IMR-90 (cell line): ENCODE measurements around the gene MEIS2. TPM values are rescaled to one million over a fixed set of nuclear protein-coding genes. Genes with fewer than 3 reads are reported as not detected.
A peak's percentile ranks its signal among the peaks of the same experiment; 100 is the strongest.

ENCODE experiments used
- ATAC-seq: fragments of 200-7000 bp; cut with Tn5 transposase; 2 replicates; pipeline ENCODE4 v1.9.1; 2020; ENCODE audit warnings: low read depth, mild to moderate bottlenecking, moderate library complexity
- BruUV-seq: library from RNA; stranded (reverse); fragments of 400-500 nt; replicated peaks from 2 replicates; lab custom pipeline; 2021; lab: Mats Ljungman, UMichigan
- CTCF ChIA-PET: fragments of 300-600 bp; formaldehyde crosslinking; extraction: SDS; loops from one replicate; lab custom pipeline; 2021; ENCODE audit warnings: antibody characterized with exemption; lab: Yijun Ruan, JAX
- POLR2A ChIA-PET: fragments of 300-600 bp; sonication (Branson Sonifier 250); formaldehyde crosslinking; loops from one replicate; lab custom pipeline; 2022; ENCODE audit warnings: antibody characterized with exemption; ENCODE audit not compliant: unreplicated experiment; lab: Charles Lee
- DNase-seq: peaks from one replicate; pipeline ENCODE4 v3.0.0; 2013
- H2AFZ ChIP-seq: replicated peaks from 2 replicates; pipeline ENCODE3; 2013; ENCODE audit warnings: low read length, mild to moderate bottlenecking; ENCODE audit not compliant: poor library complexity
- H2AK5ac ChIP-seq: 2 replicates; pipeline ENCODE4 v1.6.1; 2013; ENCODE audit warnings: low read depth, low read length, inconsistent platforms
- H2AK9ac ChIP-seq: replicated peaks from 2 replicates; pipeline ENCODE3; 2013; ENCODE audit warnings: mild to moderate bottlenecking, low read depth, low read length, moderate library complexity; ENCODE audit not compliant: poor library complexity
- H2BK120ac ChIP-seq: 2 replicates; pipeline ENCODE4 v1.6.1; 2013; ENCODE audit warnings: low read depth, low read length, inconsistent platforms
- H2BK15ac ChIP-seq: 3 replicates; pipeline ENCODE4 v1.6.1; 2013; ENCODE audit warnings: low read depth, low read length, inconsistent platforms
- H2BK20ac ChIP-seq: 2 replicates; pipeline ENCODE4 v1.6.1; 2013; ENCODE audit warnings: low read depth, mild to moderate bottlenecking, inconsistent platforms, low read length, moderate library complexity
- H2BK5ac ChIP-seq: 2 replicates; pipeline ENCODE4 v1.6.1; 2013; ENCODE audit warnings: mild to moderate bottlenecking, low read depth, low read length, inconsistent platforms; ENCODE audit not compliant: poor library complexity, severe bottlenecking
- H3K14ac ChIP-seq: replicated peaks from 2 replicates; pipeline ENCODE4 v1.6.1; 2013; ENCODE audit warnings: low read depth, low read length, inconsistent platforms
- H3K18ac ChIP-seq: 2 replicates; pipeline ENCODE4 v1.6.1; 2013; ENCODE audit warnings: low read depth, low read length, control low read depth
- H3K23ac ChIP-seq: 2 replicates; pipeline ENCODE4 v1.6.1; 2013; ENCODE audit warnings: low read depth, low read length, inconsistent platforms
- H3K27ac ChIP-seq: 2 replicates; pipeline ENCODE4 v1.5.1; 2013; ENCODE audit warnings: mild to moderate bottlenecking, control low read depth, low read length; ENCODE audit not compliant: insufficient read depth
- H3K27me3 ChIP-seq: 2 replicates; pipeline ENCODE4 v1.6.1; 2013; ENCODE audit warnings: low read length; ENCODE audit not compliant: control insufficient read depth, insufficient read depth
- H3K36me3 ChIP-seq: 2 replicates; pipeline ENCODE4 v1.6.1; 2013; ENCODE audit warnings: low read length, mixed read lengths; ENCODE audit not compliant: control insufficient read depth, insufficient read depth
- H3K4ac ChIP-seq: 2 replicates; pipeline ENCODE4 v1.6.1; 2013; ENCODE audit warnings: low read depth, low read length, inconsistent platforms
- H3K4me1 ChIP-seq: 2 replicates; pipeline ENCODE4 v1.6.1; 2013; ENCODE audit warnings: low read length, mixed read lengths; ENCODE audit not compliant: control insufficient read depth, insufficient read depth
- H3K4me2 ChIP-seq: 2 replicates; pipeline ENCODE4 v1.6.1; 2013; ENCODE audit warnings: low read depth, mild to moderate bottlenecking, control low read depth, low read length, moderate library complexity
- H3K4me3 ChIP-seq: 2 replicates; pipeline ENCODE4 v1.5.1; 2013; ENCODE audit warnings: low read depth, mild to moderate bottlenecking, control low read depth, low read length, moderate library complexity; ENCODE audit not compliant: insufficient read depth
- H3K56ac ChIP-seq: 2 replicates; pipeline ENCODE4 v1.6.1; 2013; ENCODE audit warnings: low read length, inconsistent platforms; ENCODE audit not compliant: insufficient read depth; ENCODE audit errors: extremely low read depth
- H3K79me1 ChIP-seq, 2 experiments: 2 replicates each; pipeline ENCODE4 v1.6.1; 2013; ENCODE audit warnings: low read length in 2 of 2, inconsistent platforms in 1 of 2, low read depth in 1 of 2
- H3K9ac ChIP-seq: 2 replicates; pipeline ENCODE4 v1.6.1; 2013; ENCODE audit warnings: low read depth, low read length, control low read depth
- H3K9me1 ChIP-seq: 2 replicates; pipeline ENCODE4 v1.6.1; 2013; ENCODE audit warnings: low read length, inconsistent platforms; ENCODE audit not compliant: insufficient read depth
- H3K9me3 ChIP-seq: 2 replicates; pipeline ENCODE4 v1.6.1; 2013; ENCODE audit warnings: low read length; ENCODE audit not compliant: control insufficient read depth, insufficient read depth
- H4K20me1 ChIP-seq: 2 replicates; pipeline ENCODE4 v1.6.1; 2013; ENCODE audit warnings: low read length, inconsistent platforms; ENCODE audit not compliant: insufficient read depth
- H4K5ac ChIP-seq: 2 replicates; pipeline ENCODE4 v1.6.1; 2013; ENCODE audit warnings: mild to moderate bottlenecking, low read depth, low read length, control low read depth
- H4K8ac ChIP-seq, 2 experiments: 2 replicates each; pipeline ENCODE4 v1.6.1; 2013; ENCODE audit warnings: low read depth in 2 of 2, low read length in 2 of 2, control low read depth in 1 of 2, inconsistent platforms in 1 of 2
- H4K91ac ChIP-seq: 2 replicates; pipeline ENCODE4 v1.6.1; 2013; ENCODE audit warnings: low read depth, low read length, inconsistent platforms; ENCODE audit not compliant: insufficient read depth
- BHLHE40 ChIP-seq: fragments of 150-350 bp; IDR thresholded peaks from 2 replicates; pipeline ENCODE4 v1.6.1; 2016; ENCODE audit warnings: mild to moderate bottlenecking, low read depth, low read length
- CTCF ChIP-seq: conservative IDR thresholded peaks from 2 replicates; pipeline ENCODE4 v1.5.1; 2012; ENCODE audit warnings: mild to moderate bottlenecking, low read depth, low read length, improper control_type of control experiment
- FOS ChIP-seq: fragments of 150-350 bp; IDR thresholded peaks from 2 replicates; pipeline ENCODE4 v1.6.1; 2016; ENCODE audit warnings: low read depth, low read length
- MAZ ChIP-seq: IDR thresholded peaks from 2 replicates; pipeline ENCODE4 v1.6.1; 2012; ENCODE audit warnings: low read depth, mild to moderate bottlenecking, low read length, improper control_type of control experiment, moderate library complexity, borderline replicate concordance
- MXI1 ChIP-seq: IDR thresholded peaks from 2 replicates; pipeline ENCODE4 v1.6.1; 2012; ENCODE audit warnings: low read depth, mild to moderate bottlenecking, low read length, moderate library complexity, borderline replicate concordance
- NFE2L2 ChIP-seq: fragments of 150-350 bp; IDR thresholded peaks from 2 replicates; pipeline ENCODE4 v1.6.1; 2016; ENCODE audit warnings: low read depth, mild to moderate bottlenecking, low read length
- POLR2A ChIP-seq: IDR thresholded peaks from 2 replicates; pipeline ENCODE4 v1.6.1; 2012; ENCODE audit warnings: mild to moderate bottlenecking, low read depth, low read length
- RCOR1 ChIP-seq: IDR thresholded peaks from 2 replicates; pipeline ENCODE4 v1.6.1; 2012; ENCODE audit warnings: mild to moderate bottlenecking, low read length, improper control_type of control experiment; ENCODE audit not compliant: insufficient replicate concordance
- RFX5 ChIP-seq: IDR thresholded peaks from 2 replicates; pipeline ENCODE4 v1.8.0; 2012; ENCODE audit warnings: low read depth, mild to moderate bottlenecking, low read length, moderate library complexity
- USF2 ChIP-seq: fragments of 150-350 bp; IDR thresholded peaks from 2 replicates; pipeline ENCODE4 v1.6.1; 2017; ENCODE audit warnings: mild to moderate bottlenecking, antibody characterized with exemption, low read length, low read depth
- WGBS, 2 experiments: methylation state at CpG; one replicate each; pipeline versions ENCODE4 v1.1.5 to v1.1.7; 2013; ENCODE audit warnings: missing lambda C conversion rate in 2 of 2; ENCODE audit not compliant: insufficient read length in 1 of 2; ENCODE audit errors: extremely low coverage in 2 of 2; 5-methylcytosine and 5-hydroxymethylcytosine counted together
- dilution Hi-C: fragments of 300-500 bp; cut with HindIII; formaldehyde crosslinking; loops from one replicate; pipeline ENCODE4 v1.14.3; 2018; ENCODE audit warnings: low sequenced_read_pairs; ENCODE audit not compliant: unreplicated experiment
- in situ Hi-C: fragments of 300-500 bp; cut with MboI; formaldehyde crosslinking; loops from 3 replicates; pipeline ENCODE4 v1.14.3; 2019; ENCODE audit warnings: low sequenced_read_pairs, inconsistent platforms, mixed read lengths
- intact Hi-C: fragments of 100-400 bp; cut with micrococcal nuclease; formaldehyde crosslinking; loops from 2 replicates; pipeline ENCODE4 v1.10.0; 2022
- polyA plus RNA-seq, 3 experiments: library from polyadenylated mRNA; depleted of rRNA; stranded (reverse); fragments of >200 nt; gene quantifications; 2 replicates each; pipeline ENCODE4 v1.2.3, GENCODE V29; 2012; ENCODE audit warnings: low replicate concordance in 1 of 3
- total RNA-seq: library from RNA; depleted of rRNA; stranded (reverse); fragments of >200 nt; gene quantifications from 2 replicates; pipeline ENCODE4 v1.2.3, GENCODE V29; 2012

The MEIS2 gene
- total and polyA plus RNA-seq, 2 of the 4 experiments (the other 2 are of a cell fraction): 70.1 to 71.3 TPM

- Histone ChIP-seq H2AK9ac (no peak overlapping the region), H4K8ac (no peak overlapping the region), H3K4me1 (peaks cover 8% of the 10 kb centered on the region), H4K91ac (no peak overlapping the region), H3K9me3 (no peaks in the 10 kb centered on the region), H2BK20ac (no peak overlapping the region), H3K14ac (no peak overlapping the region), H3K9ac (no peak overlapping the region), H3K79me1 (peaks cover 0 to 20% of the 10 kb centered on the region in 2 experiments; a peak in 3 of 4 replicates), H3K23ac (no peak overlapping the region), H4K5ac (no peak overlapping the region), H2AFZ (no peak overlapping the region), H2BK5ac (no peak overlapping the region), H3K27me3 (no peaks in the 10 kb centered on the region), H3K4ac (no peak overlapping the region), H3K4me3 (no peak overlapping the region), H3K56ac (no peak overlapping the region), H3K9me1 (peaks cover 5% of the 10 kb centered on the region), H2BK15ac (no peak overlapping the region), H3K18ac (no peak overlapping the region), H4K20me1 (no peaks in the 10 kb centered on the region), H2AK5ac (no peak overlapping the region), H3K4me2 (no peak overlapping the region), H3K27ac (no peak overlapping the region), H3K36me3 (no peaks in the 10 kb centered on the region), H2BK120ac (no peak overlapping the region)
- intact Hi-C loops: no loop called here
- dilution Hi-C loops: no loop called here
- no CpG with 5 or more reads among the region's 1 CpG for WGBS, 2 experiments
- CTCF ChIA-PET: no interaction called here
- in situ Hi-C loops: no loop called here
- no TSS peak for BruUV-seq
- TF ChIP-seq MAZ (no peak), NFE2L2 (no peak), POLR2A (no peak), USF2 (no peak), BHLHE40 (no peak), RFX5 (no peak), RCOR1 (no peak), CTCF (no peak), FOS (no peak), MXI1 (no peak)
- ATAC-seq (no peak), DNase-seq (peak; percentile 62)
- POLR2A ChIA-PET: no interaction called here
Observed at GRCh38 chr15:36954486-36954885, 145.9 kb downstream of the MEIS2 start.
